ENCODE results near the gene GSDME.

GSDME gene

GRCh38 chr7:24720283-24720682 lies 37.0 kb downstream of the GSDME start:
- no peak for DNase-seq
- H3K9me3 Mint-ChIP-seq: peaks cover 5% of the 10 kb centered on the region
- peaks cover 32% of the 10 kb centered on the region for H3K4me1 Mint-ChIP-seq
- TF ChIP-seq CTCF (IDR thresholded peaks at IDR 0.05): no peak
- no peak overlapping the region for H3K4me3 Mint-ChIP-seq
- H3K27me3 Mint-ChIP-seq (ENCODE audit: low read depth, poor library complexity): peaks cover 4% of the 10 kb centered on the region
- H3K36me3 Mint-ChIP-seq (ENCODE audit: low read depth): peaks cover 32% of the 10 kb centered on the region
- H3K27ac Mint-ChIP-seq: no peak overlapping the region

- Mint-ChIP-seq H3K27me3 (ENCODE audit: low read depth, poor library complexity) (peaks cover 3% of the 10 kb centered on the region), H3K9me3 (no peaks in the 10 kb centered on the region), H3K36me3 (ENCODE audit: low read depth) (peaks cover 33% of the 10 kb centered on the region), H3K4me3 (no peak overlapping the region), H3K27ac (peak overlapping the region; percentile 45), H3K4me1 (peaks cover 25% of the 10 kb centered on the region)
- TF ChIP-seq CTCF (IDR thresholded peaks at IDR 0.05): no peak
- DNase-seq: no peak
These were observed 38.2 kb downstream of the GSDME start for GRCh38 chr7:24718977-24719491.

- Mint-ChIP-seq H3K27me3 (ENCODE audit: low read depth, poor library complexity) (peaks cover 3% of the 10 kb centered on the region), H3K9me3 (no peaks in the 10 kb centered on the region), H3K4me3 (no peak overlapping the region), H3K4me1 (peaks cover 26% of the 10 kb centered on the region), H3K36me3 (ENCODE audit: low read depth) (peaks cover 39% of the 10 kb centered on the region), H3K27ac (no peak overlapping the region)
- TF ChIP-seq CTCF (IDR thresholded peaks at IDR 0.05): no peak
- DNase-seq: no peak
These were observed 38.8 kb downstream of the GSDME start for GRCh38 chr7:24718431-24718831.

- TF ChIP-seq CTCF (IDR thresholded peaks at IDR 0.05): no peak
- Mint-ChIP-seq H3K27ac (no peak overlapping the region), H3K9me3 (no peaks in the 10 kb centered on the region), H3K36me3 (ENCODE audit: low read depth) (peaks cover 43% of the 10 kb centered on the region), H3K4me3 (no peak overlapping the region), H3K27me3 (ENCODE audit: low read depth, poor library complexity) (peaks cover 3% of the 10 kb centered on the region), H3K4me1 (peaks cover 28% of the 10 kb centered on the region)
- DNase-seq: no peak
These were observed 39.5 kb downstream of the GSDME start for GRCh38 chr7:24717694-24718320.

- H3K4me1 Mint-ChIP-seq: peaks cover 28% of the 10 kb centered on the region
- peaks cover 5% of the 10 kb centered on the region for H3K27me3 Mint-ChIP-seq (ENCODE audit: low read depth, poor library complexity)
- H3K27ac Mint-ChIP-seq: peak overlapping the region; percentile 74
- no peak overlapping the region for H3K4me3 Mint-ChIP-seq
- no peaks in the 10 kb centered on the region for H3K9me3 Mint-ChIP-seq
- no peak for DNase-seq
- TF ChIP-seq CTCF (IDR thresholded peaks at IDR 0.05): no peak
- H3K36me3 Mint-ChIP-seq (ENCODE audit: low read depth): peaks cover 39% of the 10 kb centered on the region
These were observed 40.0 kb downstream of the GSDME start for GRCh38 chr7:24717247-24717622.
